ENCODE results near the gene FBXO17.
"Not testable (repeated sequence)": the region's sequence is repeated elsewhere in the genome, so short reads cannot be mapped to it uniquely, and the experiment has no call there.

The FBXO17 gene, protein sequence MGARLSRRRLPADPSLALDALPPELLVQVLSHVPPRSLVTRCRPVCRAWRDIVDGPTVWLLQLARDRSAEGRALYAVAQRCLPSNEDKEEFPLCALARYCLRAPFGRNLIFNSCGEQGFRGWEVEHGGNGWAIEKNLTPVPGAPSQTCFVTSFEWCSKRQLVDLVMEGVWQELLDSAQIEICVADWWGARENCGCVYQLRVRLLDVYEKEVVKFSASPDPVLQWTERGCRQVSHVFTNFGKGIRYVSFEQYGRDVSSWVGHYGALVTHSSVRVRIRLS

DNA sequence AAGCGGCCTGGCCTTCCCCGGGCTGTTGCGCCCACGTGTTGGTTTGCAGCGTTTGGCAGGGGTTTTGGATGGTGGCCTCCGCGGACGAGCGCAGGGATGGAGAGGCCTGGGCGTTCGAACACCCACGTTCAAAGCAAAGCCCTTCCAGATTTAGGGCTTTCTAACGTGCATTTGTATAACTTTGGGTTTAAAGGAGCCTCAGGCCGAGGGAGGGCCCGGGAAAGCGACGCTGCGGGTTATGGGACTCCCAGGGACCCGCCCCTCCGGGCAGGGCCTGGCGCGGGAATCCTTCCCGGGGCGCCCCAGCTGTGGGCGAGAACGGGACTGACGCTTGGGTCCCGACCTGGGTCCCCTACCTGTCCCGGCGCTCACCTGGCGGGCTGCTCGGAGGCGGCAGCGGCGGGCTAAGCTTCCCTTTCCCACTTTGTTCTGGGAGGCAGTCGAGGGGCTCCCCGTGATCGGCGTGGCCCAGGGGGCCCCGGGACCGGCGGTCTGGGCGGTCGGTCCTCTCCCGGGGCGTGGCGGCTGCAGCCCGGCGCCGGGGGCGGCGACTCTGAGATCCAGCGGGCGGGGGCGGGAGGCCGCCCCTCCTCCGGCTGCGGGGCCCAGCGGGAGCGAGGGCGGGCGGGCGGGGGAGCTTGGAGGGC is at the start of gene FBXO17:
Gene FBXO17, minus strand, starts transcription at position 529 of the 647 bp plus-strand sequence. CDS start 25,423 bp downstream, outside the sequence.
- DNase-seq (no peak), ATAC-seq (no peak)
- Mint-ChIP-seq H3K27me3 (peaks cover 42% of the 10 kb centered on the region), H3K4me1 (peaks cover 27% of the 10 kb centered on the region), H3K27ac (peak within 1 kb of the TSS; percentile 66 to 92), H3K9me3 (peaks cover 0 to 2% of the 10 kb centered on the region in 2 donors), H3K4me3 (peak within 1 kb of the TSS; percentile 66 to 80)

DNA sequence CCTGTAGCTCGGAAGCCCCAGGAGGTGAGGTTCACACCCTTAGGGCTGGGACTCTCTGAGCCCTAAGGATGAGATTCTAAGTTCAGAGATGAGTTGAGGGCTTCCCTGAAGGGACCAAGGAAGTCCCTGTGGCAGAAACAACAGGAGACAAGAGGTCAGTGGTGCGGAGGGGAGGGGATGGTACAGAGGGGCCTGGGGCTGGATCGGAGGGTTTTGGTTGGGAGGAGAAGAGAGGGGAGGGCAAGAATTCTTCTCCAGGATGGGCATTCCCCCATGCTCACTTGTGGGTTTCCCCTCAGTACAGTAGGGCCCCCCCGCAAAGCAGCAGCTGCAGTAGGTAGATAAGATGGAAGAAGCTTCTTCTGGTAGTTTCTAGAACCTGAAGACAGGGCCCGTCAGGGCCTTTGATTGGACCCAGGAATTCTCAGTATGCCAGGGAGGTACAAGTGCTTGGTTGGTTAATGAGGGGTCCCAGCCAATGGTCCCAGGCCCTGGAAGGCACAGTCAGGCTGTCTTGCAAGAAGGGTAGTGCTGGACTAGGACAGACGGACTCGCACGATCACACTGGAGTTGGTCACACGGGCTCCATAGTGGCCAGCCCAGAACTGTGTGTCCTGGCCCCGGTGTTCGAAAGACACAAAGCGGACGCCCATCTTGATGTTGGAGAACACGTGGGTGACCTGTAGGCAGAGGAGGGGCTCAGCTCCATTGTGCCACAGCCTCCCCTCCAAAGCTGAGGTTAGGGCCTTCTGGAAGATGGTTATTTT is 49.5 kb upstream of the FBXO17 start:
- H3K27ac Mint-ChIP-seq: peak overlapping the region in 1 of 2 donors; percentile 59
- H3K9me3 Mint-ChIP-seq: no peaks in the 10 kb centered on the region
- H3K27me3 Mint-ChIP-seq: peaks cover 9% of the 10 kb centered on the region
- ATAC-seq (no peak), DNase-seq (no peak)
- no peak overlapping the region for H3K4me3 Mint-ChIP-seq
- no peaks in the 10 kb centered on the region for H3K4me1 Mint-ChIP-seq

DNA sequence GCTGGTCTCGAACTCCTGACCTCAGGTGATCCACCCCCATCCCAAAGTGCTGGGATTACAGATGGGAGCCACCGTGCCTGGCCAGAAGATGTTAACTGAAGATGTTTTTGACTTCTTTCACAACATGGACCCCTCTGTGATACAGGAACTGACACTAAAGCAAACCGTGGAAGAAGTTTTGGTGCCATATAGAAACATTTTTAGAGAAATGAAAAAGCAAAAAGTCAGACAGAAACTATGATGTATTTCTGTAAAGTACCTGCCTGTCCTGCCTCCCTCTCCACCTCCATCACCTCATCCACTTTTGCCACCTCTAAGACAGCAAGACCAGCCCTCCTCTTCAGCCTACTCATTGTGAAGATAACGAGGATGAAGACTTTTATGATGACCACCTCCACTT is 45.5 kb upstream of the FBXO17 start:
- H3K27me3 Mint-ChIP-seq: peaks cover 13% of the 10 kb centered on the region
- ATAC-seq (no peak), DNase-seq (no peak)
- no peaks in the 10 kb centered on the region for H3K4me1 Mint-ChIP-seq
- H3K27ac Mint-ChIP-seq: no peak overlapping the region
- H3K9me3 Mint-ChIP-seq: no peaks in the 10 kb centered on the region
- H3K4me3 Mint-ChIP-seq: no peak overlapping the region

DNA sequence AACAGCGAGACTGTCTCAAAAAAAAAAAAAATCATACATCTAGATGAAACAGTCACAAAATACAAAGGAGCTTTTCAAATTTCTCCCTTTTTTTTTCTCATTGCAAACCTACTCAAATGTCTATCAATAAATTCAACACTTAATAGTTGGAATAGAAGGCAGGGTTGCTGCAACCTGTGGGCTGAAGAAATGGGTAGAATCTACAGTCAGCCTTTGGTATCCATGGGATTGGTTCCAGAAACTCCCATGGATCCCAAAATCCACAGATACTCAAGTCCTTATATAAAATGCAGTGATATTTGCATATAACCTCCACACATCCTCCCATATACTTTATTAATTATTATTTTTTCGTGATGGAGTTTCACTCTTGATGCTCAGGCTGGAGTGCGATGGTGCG is 42.1 kb upstream of the FBXO17 start:
- peaks cover 13% of the 10 kb centered on the region for H3K27me3 Mint-ChIP-seq
- ATAC-seq: no peak
- no peaks in the 10 kb centered on the region for H3K9me3 Mint-ChIP-seq
- no peaks in the 10 kb centered on the region for H3K4me1 Mint-ChIP-seq
- DNase-seq: no peak
- no peak overlapping the region for H3K27ac Mint-ChIP-seq
- H3K4me3 Mint-ChIP-seq: no peak overlapping the region

DNA sequence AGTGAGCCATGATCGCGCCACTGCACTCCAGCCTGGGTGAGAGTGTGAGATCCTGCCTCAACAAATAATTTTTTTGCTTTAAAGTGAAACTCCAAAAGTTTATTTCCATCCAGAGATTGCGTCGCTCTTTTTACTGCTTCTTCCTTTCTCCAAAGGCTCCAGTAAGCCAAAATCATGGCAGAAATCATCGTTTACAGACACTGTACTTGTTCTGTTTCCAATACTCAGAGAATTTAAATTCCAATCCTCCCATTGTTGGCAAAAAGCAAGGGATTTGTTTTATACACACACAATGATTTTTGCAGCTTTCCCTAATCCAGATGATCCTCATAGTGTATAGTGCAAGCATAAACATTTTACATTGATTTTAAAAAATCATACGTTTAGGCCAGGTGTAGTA is 41.5 kb upstream of the FBXO17 start:
- DNase-seq (no peak), ATAC-seq (no peak)
- Mint-ChIP-seq H3K9me3 (no peaks in the 10 kb centered on the region), H3K27me3 (peaks cover 13% of the 10 kb centered on the region), H3K4me3 (no peak overlapping the region), H3K4me1 (no peaks in the 10 kb centered on the region), H3K27ac (no peak overlapping the region)

DNA sequence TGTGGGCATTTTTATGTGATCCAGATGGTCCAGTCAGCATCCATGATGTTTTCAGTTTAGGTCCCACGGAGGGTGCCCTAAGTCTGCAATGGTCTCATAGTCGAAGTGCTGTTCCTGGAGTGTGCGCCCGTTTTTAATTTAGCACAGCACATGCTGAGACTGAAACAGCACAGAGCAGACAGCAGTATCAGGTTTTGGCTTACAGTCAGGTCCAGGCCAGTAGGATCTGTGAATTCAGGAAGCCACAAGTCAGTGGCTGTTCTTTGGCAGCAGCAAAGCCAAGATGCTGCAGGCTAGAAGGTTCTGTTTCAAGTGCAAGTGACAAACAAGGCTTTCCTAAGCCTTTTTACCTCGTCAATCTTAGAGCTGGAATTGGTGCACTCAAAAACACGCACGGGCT is 38.5 kb upstream of the FBXO17 start:
- H3K9me3 Mint-ChIP-seq: no peaks in the 10 kb centered on the region
- H3K4me3 Mint-ChIP-seq: no peak overlapping the region
- H3K27ac Mint-ChIP-seq: no peak overlapping the region
- peaks cover 13% of the 10 kb centered on the region for H3K27me3 Mint-ChIP-seq
- no peaks in the 10 kb centered on the region for H3K4me1 Mint-ChIP-seq
- ATAC-seq: no peak
- no peak for DNase-seq

DNA sequence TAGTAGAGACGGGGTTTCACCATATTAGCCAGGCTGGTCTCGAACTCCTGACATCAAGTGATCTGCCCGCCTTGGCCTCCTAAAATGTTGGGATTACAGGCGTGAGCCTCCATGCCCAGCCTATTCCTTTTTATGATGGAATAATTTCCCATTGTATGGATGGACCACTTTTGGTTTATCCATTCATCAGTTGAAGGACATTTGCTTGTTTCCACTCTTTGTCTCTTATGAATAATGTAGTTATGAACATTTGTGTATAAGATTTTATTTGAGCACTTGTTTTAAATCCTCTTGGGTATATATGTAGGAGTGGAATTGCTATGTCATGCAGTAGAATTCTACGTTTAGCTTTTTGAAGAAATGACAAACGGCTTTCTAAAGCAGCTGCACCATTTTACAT is 33.5 kb upstream of the FBXO17 start:
- Mint-ChIP-seq H3K4me3 (no peak overlapping the region), H3K27me3 (peaks cover 7% of the 10 kb centered on the region), H3K9me3 (no peaks in the 10 kb centered on the region), H3K27ac (no peak overlapping the region), H3K4me1 (no peaks in the 10 kb centered on the region)
- ATAC-seq (no peak), DNase-seq (no peak)

DNA sequence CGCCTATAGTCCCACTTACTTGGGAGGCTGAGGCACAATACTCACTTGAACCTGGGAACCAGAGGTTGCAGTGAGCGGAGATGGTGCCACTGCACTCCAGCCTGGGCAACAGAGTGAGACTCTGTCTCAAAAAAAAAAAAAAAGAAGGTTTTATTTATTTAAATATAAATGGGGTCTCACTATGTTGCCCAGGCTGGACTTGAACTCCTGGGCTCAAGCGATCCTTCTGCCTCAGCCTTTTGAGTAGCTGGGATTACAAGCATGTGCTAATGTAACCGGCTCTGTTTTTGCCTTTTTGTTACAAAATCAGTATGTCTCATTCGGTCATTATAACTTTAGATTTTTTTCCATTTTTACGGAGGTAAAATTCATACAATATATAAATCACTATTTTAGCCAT is 32.6 kb upstream of the FBXO17 start:
- Mint-ChIP-seq H3K4me3 (no peak overlapping the region), H3K9me3 (no peaks in the 10 kb centered on the region), H3K27ac (no peak overlapping the region), H3K27me3 (peaks cover 7% of the 10 kb centered on the region), H3K4me1 (no peaks in the 10 kb centered on the region)
- DNase-seq (no peak), ATAC-seq (no peak)

DNA sequence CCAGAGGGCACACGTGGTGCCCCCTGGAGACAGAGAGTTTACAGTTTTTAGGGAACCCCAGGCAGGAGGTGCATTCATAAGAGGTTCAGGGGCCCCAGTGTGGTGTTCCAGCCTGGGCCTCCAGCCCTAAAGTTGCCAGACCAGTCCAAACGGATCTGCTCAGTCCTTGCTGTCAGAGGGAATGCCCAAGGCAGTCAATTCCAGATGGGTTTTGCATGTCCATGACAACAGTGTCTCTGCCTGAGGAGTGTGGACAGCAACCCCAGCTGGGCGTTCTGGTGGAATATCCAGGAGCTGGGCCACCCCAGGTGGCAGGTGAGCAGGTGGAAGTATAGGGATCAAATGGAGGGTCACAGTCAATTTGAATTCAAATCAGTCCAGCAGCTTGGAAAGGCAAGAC is 31.6 kb upstream of the FBXO17 start:
- peak overlapping the region in 1 of 2 donors; percentile 96 for H3K27ac Mint-ChIP-seq
- no peaks in the 10 kb centered on the region for H3K4me1 Mint-ChIP-seq
- ATAC-seq (no peak), DNase-seq (no peak)
- peaks cover 7% of the 10 kb centered on the region for H3K27me3 Mint-ChIP-seq
- no peak overlapping the region for H3K4me3 Mint-ChIP-seq
- no peaks in the 10 kb centered on the region for H3K9me3 Mint-ChIP-seq

DNA sequence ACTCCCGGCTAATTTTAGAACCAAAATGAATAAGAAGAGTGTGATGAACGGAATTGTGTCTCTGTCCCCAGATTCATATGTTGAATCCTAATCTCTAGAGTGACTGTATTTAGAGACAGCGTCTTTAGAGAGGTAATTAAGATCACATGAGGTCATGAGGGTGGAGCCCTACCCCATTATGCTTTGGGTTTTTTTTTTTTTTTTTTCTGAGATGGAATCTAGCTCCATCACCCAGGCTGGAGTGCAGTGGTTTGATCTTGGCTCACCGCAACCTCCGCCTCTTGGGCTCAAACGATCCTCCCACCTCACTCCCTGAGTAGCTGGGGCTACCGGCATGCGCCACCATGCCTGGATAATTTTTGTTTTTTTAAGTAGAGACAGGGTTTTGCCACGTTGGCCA is 28.9 kb upstream of the FBXO17 start:
- Mint-ChIP-seq H3K27me3 (peaks cover 11% of the 10 kb centered on the region), H3K27ac (no peak overlapping the region), H3K4me1 (no peaks in the 10 kb centered on the region), H3K9me3 (no peaks in the 10 kb centered on the region), H3K4me3 (no peak overlapping the region)
- DNase-seq (no peak), ATAC-seq (no peak)

DNA sequence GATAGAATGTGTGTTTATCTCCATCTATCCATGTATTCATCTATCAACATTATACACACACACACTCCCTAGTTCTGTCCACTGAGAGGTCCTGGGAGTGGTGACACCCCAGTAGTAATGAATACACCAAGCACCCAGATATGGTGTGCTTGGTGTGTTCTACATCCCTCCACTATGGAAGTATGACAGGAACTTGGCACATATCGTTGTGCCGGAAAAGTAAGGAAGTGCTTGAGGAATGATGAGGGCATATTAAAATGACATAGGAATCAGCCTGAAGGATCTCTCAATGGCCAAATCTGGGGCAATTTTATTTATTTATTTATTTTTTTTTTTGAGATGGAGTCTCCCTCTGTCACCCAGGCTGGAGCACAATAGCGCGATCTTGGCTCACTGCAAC is 28.3 kb upstream of the FBXO17 start:
- Mint-ChIP-seq H3K9me3 (no peaks in the 10 kb centered on the region), H3K27ac (no peak overlapping the region), H3K4me1 (no peaks in the 10 kb centered on the region), H3K27me3 (peaks cover 17% of the 10 kb centered on the region), H3K4me3 (no peak overlapping the region)
- ATAC-seq (no peak), DNase-seq (no peak)

DNA sequence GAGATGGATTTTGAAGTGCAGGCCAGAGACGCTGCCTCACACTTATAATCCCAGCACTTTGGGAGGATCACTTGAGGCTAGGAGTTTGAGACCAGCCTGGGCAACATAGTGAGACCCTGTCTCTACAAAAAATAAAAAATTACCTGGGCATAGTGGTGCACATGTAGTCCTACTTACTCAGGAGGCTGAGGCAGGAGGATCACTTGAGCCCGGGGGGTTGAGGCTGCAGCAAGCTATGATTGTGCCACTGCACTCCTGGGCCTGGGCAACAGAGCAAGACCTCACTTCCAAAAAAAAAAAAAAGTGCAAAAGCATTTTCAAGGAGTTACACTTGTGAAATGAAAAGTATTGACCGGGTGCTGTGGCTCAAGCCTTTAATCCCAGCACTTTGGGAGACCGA is 27.6 kb upstream of the FBXO17 start:
- DNase-seq (no peak), ATAC-seq (no peak)
- Mint-ChIP-seq H3K27ac (no peak overlapping the region), H3K9me3 (no peaks in the 10 kb centered on the region), H3K27me3 (peaks cover 17% of the 10 kb centered on the region), H3K4me3 (no peak overlapping the region), H3K4me1 (no peaks in the 10 kb centered on the region)

DNA sequence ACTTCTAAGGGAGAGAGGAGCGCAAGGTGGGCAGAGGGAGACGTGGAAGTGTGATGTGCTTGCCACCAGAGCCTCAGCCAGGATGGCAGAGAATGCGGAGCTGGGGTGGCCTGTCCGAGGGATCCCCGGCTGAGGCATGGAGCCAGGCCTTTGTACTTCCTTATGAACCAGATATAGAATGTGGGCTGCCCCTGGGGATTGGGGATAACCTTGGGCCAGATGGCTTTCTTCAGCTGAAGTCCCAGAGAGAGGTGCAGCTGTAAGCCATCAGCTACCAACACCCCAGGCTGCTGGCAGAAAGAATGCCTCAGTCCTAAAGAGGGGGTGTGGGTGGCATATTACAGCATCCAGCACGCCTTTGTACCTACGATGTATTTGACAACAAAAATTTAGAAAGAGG is 25.5 kb upstream of the FBXO17 start:
- Mint-ChIP-seq H3K27ac (no peak overlapping the region), H3K27me3 (peaks cover 11% of the 10 kb centered on the region), H3K4me1 (peaks cover 3% of the 10 kb centered on the region), H3K9me3 (no peaks in the 10 kb centered on the region), H3K4me3 (no peak overlapping the region)
- DNase-seq (no peak), ATAC-seq (no peak)

DNA sequence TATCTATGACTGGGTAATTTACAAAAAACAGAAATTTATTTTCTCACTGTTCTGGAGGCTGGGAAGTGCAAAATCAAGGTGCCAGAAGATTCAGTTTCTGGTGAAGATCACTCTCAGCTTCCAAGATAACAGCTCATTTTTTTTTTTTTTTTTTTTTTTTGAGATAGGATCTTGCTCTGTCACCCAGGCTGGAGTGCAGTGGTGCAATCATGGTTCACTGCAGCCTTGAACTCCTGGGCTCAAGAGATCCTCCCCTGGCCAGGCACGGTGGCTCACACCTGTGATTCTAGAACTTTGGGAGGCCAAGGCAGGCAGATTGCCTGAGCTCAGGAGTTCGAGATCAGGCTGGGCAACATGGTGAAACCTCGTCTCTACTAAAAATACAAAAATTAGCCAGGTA is 22.0 kb upstream of the FBXO17 start:
- not testable (repeated sequence) for ATAC-seq, DNase-seq, H3K4me3 Mint-ChIP-seq, H3K4me1 Mint-ChIP-seq, H3K27ac Mint-ChIP-seq, H3K9me3 Mint-ChIP-seq
- peaks cover 11% of the 10 kb centered on the region for H3K27me3 Mint-ChIP-seq

DNA sequence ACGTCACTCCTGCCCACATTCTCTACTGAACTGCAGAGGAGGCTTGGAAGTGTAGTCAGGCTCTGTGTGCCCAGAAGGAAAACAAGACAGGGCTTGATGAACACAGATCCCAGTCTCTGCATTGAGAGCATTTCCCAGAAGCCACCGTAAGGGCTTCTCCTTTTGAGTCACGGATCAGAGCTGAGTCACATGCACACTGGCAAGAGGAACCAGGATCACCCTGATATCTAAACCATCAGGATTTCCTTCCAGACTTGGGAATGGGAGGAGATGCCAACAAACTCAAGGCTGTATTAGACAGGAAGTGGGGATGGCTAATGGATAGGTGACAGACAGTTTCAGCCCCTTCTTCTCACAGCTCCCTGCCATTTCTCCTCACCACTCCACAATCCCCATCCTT is 17.7 kb upstream of the FBXO17 start:
- H3K27ac Mint-ChIP-seq: peak overlapping the region in 1 of 2 donors; percentile 50
- no peaks in the 10 kb centered on the region for H3K9me3 Mint-ChIP-seq
- H3K4me3 Mint-ChIP-seq: no peak overlapping the region
- peaks cover 4% of the 10 kb centered on the region for H3K4me1 Mint-ChIP-seq
- DNase-seq (no peak), ATAC-seq (no peak)
- peaks cover 32% of the 10 kb centered on the region for H3K27me3 Mint-ChIP-seq

Measured in stimulated activated naive CD8-positive, alpha-beta T cell treated with anti-CD3 and anti-CD28 coated beads, Interleukin-15, amount 100 ng/mL, for 72 hours (primary cell).